Tibial nerve (tissue), 4 donors: ENCODE data around the gene CDH20.

ENCODE experiments used
- EP300 ChIP-seq, 2 donors: sonication (generic); formaldehyde crosslinking; IDR thresholded peaks; one replicate each; pipeline ENCODE4 v1.6.1; 2017; ENCODE audit warnings: antibody characterized with exemption in 2 of 2, mild to moderate bottlenecking in 1 of 2
- POLR2A ChIP-seq, 2 donors: fragments of 450-650 bp; IDR thresholded peaks; one replicate each; pipeline ENCODE4 v1.6.1; 2017; ENCODE audit warnings: antibody characterized with exemption in 2 of 2, mild to moderate bottlenecking in 2 of 2, moderate library complexity in 2 of 2
- TF ChIP-seq, protein P1 (sequence below), 5 experiments: fragments of 200-600 bp in 3 of 5; fragments of 450-650 bp in 2 of 5; sonication (generic) in 3 of 5; IDR thresholded peaks; one replicate each; pipeline ENCODE4 v1.5.1; 2016 to 2019; ENCODE audit warnings: antibody characterized with exemption in 5 of 5, mild to moderate bottlenecking in 3 of 5, moderate library complexity in 2 of 5

DNA sequence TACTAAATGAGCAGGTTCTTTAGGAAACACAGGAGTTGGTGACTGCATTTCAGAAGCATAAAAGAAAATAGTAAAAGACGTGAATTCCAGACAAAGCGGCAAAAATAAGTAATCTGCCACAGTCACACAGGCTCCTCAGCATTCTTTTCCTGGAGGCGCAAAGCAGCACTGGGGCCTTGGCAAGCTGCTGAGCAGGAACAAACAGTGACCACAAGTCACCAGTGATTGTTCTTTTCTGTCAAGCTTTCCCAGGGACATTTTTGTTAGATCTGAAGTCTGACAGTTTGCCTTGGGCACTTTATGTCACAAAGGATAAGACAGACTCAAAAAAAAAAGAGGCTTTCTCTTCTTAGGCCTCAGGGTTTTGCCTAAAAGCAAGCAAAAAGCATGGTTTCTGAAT is 216.2 kb downstream of the CDH20 start:
- TF ChIP-seq EP300 (IDR thresholded peaks at IDR 0.05), result no peak
- TF ChIP-seq, protein P1, sequence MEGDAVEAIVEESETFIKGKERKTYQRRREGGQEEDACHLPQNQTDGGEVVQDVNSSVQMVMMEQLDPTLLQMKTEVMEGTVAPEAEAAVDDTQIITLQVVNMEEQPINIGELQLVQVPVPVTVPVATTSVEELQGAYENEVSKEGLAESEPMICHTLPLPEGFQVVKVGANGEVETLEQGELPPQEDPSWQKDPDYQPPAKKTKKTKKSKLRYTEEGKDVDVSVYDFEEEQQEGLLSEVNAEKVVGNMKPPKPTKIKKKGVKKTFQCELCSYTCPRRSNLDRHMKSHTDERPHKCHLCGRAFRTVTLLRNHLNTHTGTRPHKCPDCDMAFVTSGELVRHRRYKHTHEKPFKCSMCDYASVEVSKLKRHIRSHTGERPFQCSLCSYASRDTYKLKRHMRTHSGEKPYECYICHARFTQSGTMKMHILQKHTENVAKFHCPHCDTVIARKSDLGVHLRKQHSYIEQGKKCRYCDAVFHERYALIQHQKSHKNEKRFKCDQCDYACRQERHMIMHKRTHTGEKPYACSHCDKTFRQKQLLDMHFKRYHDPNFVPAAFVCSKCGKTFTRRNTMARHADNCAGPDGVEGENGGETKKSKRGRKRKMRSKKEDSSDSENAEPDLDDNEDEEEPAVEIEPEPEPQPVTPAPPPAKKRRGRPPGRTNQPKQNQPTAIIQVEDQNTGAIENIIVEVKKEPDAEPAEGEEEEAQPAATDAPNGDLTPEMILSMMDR (IDR thresholded peaks at IDR 0.05), result no peak
- TF ChIP-seq POLR2A (IDR thresholded peaks at IDR 0.05), result no peak
